SK-N-SH (cell line): ENCODE data around the gene RBM47.

Experiments
- CTCF ChIP-seq: fragments of 200-600 bp; sonication (generic); IDR thresholded peaks from 2 replicates; pipeline ENCODE4 v1.6.1; 2017; ENCODE audit warnings: antibody characterized with exemption, mild to moderate bottlenecking, moderate library complexity
- GATA2 ChIP-seq: sonication (generic); formaldehyde crosslinking; IDR thresholded peaks from 2 replicates; pipeline ENCODE4 v1.5.0; 2020; ENCODE audit warnings: mild to moderate bottlenecking, missing genetic modification reagents
- REST ChIP-seq: IDR thresholded peaks from 2 replicates; pipeline ENCODE4 v1.6.1; 2012; ENCODE audit warnings: mild to moderate bottlenecking, low read depth, low read length, moderate library complexity
- RFX5 ChIP-seq: IDR thresholded peaks from 2 replicates; pipeline ENCODE4 v1.6.1; 2012; ENCODE audit warnings: mild to moderate bottlenecking, improper control_type of control experiment, low read length
- SMC3 ChIP-seq: IDR thresholded peaks from 2 replicates; pipeline ENCODE4 v1.6.1; 2012; ENCODE audit warnings: low read depth, low read length, improper control_type of control experiment
- TEAD4 ChIP-seq: IDR thresholded peaks from 2 replicates; pipeline ENCODE4 v1.4.0; 2012; ENCODE audit warnings: mild to moderate bottlenecking, borderline replicate concordance; ENCODE audit not compliant: insufficient read depth

DNA sequence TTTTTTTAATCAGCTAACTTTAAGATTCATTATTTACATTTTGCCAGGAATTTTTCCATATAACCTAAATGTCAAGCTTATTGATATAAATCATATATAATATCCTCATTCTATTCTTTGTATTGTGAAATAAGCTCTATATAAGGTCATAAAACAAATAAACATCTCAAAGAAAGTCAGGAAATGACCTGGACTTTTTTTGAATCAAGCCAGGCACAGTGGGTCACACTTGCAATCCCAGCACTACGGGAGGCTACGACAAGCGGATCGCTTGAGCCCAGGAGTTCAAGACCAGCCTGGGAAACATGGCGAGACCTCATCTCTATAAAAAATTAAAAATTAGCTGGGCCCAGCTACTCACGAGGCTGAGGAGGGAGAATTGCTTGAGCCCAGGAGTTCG, 88.9 kb downstream of the RBM47 start:
- TF ChIP-seq CTCF = no peak
- no peak for TF ChIP-seq GATA2 (CRISPR knock-in tag)
- no peak for TF ChIP-seq SMC3
- no peak for TF ChIP-seq TEAD4
- no peak for TF ChIP-seq REST
- TF ChIP-seq RFX5 = no peak
